K562 (cell line): Measurements from ENCODE around the gene KLHL8. TPM values are rescaled to one million over a fixed set of nuclear protein-coding genes. Genes with fewer than 3 reads are reported as not detected.

Experiments
- CEBPB ChIP-seq: fragments of 450-650 bp; IDR thresholded peaks from 2 replicates; pipeline ENCODE4 v1.6.1; 2016; ENCODE audit warnings: missing genetic modification characterization, missing compliant biosample characterization
- CEBPG ChIP-seq, 3 experiments: fragments of 200-800 bp in 1 of 3; sonication (Bioruptor generic) in 1 of 3; sonication (generic) in 1 of 3; formaldehyde crosslinking in 1 of 3; IDR thresholded peaks in 2 of 3; conservative IDR thresholded peaks in 1 of 3; 2 replicates each; pipeline versions ENCODE4 v1.6.1 to v1.8.0; 2016 to 2022; ENCODE audit warnings: missing compliant biosample characterization in 2 of 3, missing genetic modification characterization in 2 of 3, mild to moderate bottlenecking in 1 of 3, missing genetic modification reagents in 1 of 3
- CHCHD3 ChIP-seq: fragments of 250-450 bp; sonication (Bioruptor Pico); IDR thresholded peaks from 2 replicates; pipeline ENCODE4 v2.1.2; 2022; ENCODE audit warnings: mild to moderate bottlenecking
- EP400 ChIP-seq: fragments of 450-650 bp; IDR thresholded peaks from 2 replicates; pipeline ENCODE4 v1.6.1; 2017; ENCODE audit warnings: antibody characterized with exemption, mild to moderate bottlenecking, moderate library complexity
- ESRRA ChIP-seq: fragments of 450-650 bp; IDR thresholded peaks from 2 replicates; pipeline ENCODE4 v1.6.1; 2014; ENCODE audit warnings: low read depth, mild to moderate bottlenecking, moderate library complexity, borderline replicate concordance
- ETV6 ChIP-seq, 3 experiments: fragments of 150-350 bp in 1 of 3; sonication (generic) in 1 of 3; formaldehyde crosslinking in 1 of 3; IDR thresholded peaks; 2 replicates each; pipeline versions ENCODE4 v1.6.1 to v1.8.0; 2014 to 2022; ENCODE audit warnings: borderline replicate concordance in 2 of 3, low read depth in 2 of 3, antibody characterized with exemption in 1 of 3, low read length in 1 of 3, mild to moderate bottlenecking in 1 of 3, missing genetic modification reagents in 1 of 3
- HCFC1 ChIP-seq: IDR thresholded peaks from 2 replicates; pipeline ENCODE4 v1.6.1; 2012; ENCODE audit warnings: low read depth, low read length, improper control_type of control experiment
- KDM4B ChIP-seq, 2 experiments: fragments of 450-650 bp in 1 of 2; sonication (generic) in 1 of 2; IDR thresholded peaks; 2 replicates each; pipeline ENCODE4 v1.6.1; 2016 to 2017; ENCODE audit warnings: borderline replicate concordance in 2 of 2, antibody characterized with exemption in 1 of 2, low read depth in 1 of 2, mild to moderate bottlenecking in 1 of 2
- NFATC3 ChIP-seq: fragments of 450-650 bp; IDR thresholded peaks from 2 replicates; pipeline ENCODE4 v1.6.1; 2017; ENCODE audit warnings: mild to moderate bottlenecking
- REST ChIP-seq, 2 experiments: fragments of 450-650 bp; formaldehyde crosslinking in 1 of 2; IDR thresholded peaks; 2 replicates each; pipeline versions ENCODE4 v1.4.0 to v1.6.1; 2014 to 2020; ENCODE audit warnings: mild to moderate bottlenecking in 2 of 2, borderline replicate concordance in 1 of 2, low read depth in 1 of 2
- SETDB1 ChIP-seq: IDR thresholded peaks from one replicate; pipeline ENCODE4 v1.6.1; 2012; ENCODE audit warnings: low read length, control low read depth, inconsistent platforms
- SUPT5H ChIP-seq: fragments of 450-650 bp; IDR thresholded peaks from 2 replicates; pipeline ENCODE4 v1.6.1; 2016
- TCF7 ChIP-seq: sonication (generic); IDR thresholded peaks from 2 replicates; pipeline ENCODE4 v1.6.1; 2016; ENCODE audit warnings: antibody characterized with exemption, borderline replicate concordance
- WHSC1 ChIP-seq: IDR thresholded peaks from one replicate; pipeline ENCODE4 v1.6.1; 2012; ENCODE audit warnings: low read length, control low read depth, inconsistent platforms
- ZNF174 ChIP-seq: fragments of 250-450 bp; sonication (Bioruptor Pico); IDR thresholded peaks from 2 replicates; pipeline ENCODE4 v1.4.0; 2020; ENCODE audit warnings: mild to moderate bottlenecking
- ZNF766 ChIP-seq: fragments of 200-800 bp; sonication (Bioruptor generic); conservative IDR thresholded peaks from 2 replicates; pipeline ENCODE4 v1.6.1; 2016; ENCODE audit warnings: missing genetic modification characterization, missing compliant biosample characterization
- polyA plus RNA-seq, 8 experiments: library from polyadenylated mRNA; depleted of rRNA in 4 of 8; stranded (reverse) in 5 of 8; unstranded in 3 of 8; fragments of >200 nt; fragmentation: Nextera tagmentation in 2 of 8; fragmentation: Illumina TruSeq in 1 of 8; extraction: Ambion mirVana in 2 of 8; extraction: Trizol in 1 of 8; gene quantifications; 2 replicates each; pipeline versions ENCODE4 v1.2.1 to v1.2.3, GENCODE V29; 2011 to 2014; ENCODE audit warnings: inconsistent platforms in 1 of 8, missing spikeins in 1 of 8
- total RNA-seq, 7 experiments: library from RNA; depleted of rRNA in 6 of 7; stranded (reverse); fragments of >200 nt in 6 of 7; fragmentation: Illumina TruSeq in 2 of 7; extraction: Trizol in 2 of 7; gene quantifications; 2 replicates each; pipeline versions ENCODE4 v1.2.1 to v1.2.3, GENCODE V29; 2011 to 2021; ENCODE audit warnings: low replicate concordance in 1 of 7
- TF ChIP-seq, protein P1 (sequence below), 2 experiments: fragments of 150-350 bp in 1 of 2; IDR thresholded peaks; 2 replicates each; pipeline ENCODE4 v1.6.1; 2012 to 2016; ENCODE audit warnings: low read depth in 2 of 2, low read length in 2 of 2, mild to moderate bottlenecking in 1 of 2, moderate library complexity in 1 of 2

KLHL8 gene
- total and polyA plus RNA-seq, 9 of the 15 experiments (the other 6 are each of a cell fraction or from before 2014, with no cell fraction given): 8.7 to 25.3 (median 15.7) TPM

GRCh38 chr4:87232216-87232615 lies 11.8 kb upstream of the KLHL8 start (continued):
- TF ChIP-seq EP400: peak; percentile 52
- no peak for TF ChIP-seq ZNF174 (CRISPR knock-in tag)
- 0 out of 2 replicates have a peak, but pooled peaks have one; percentile 40 for TF ChIP-seq ZNF766 (CRISPR knock-in tag)
- TF ChIP-seq NFATC3: no peak
- TF ChIP-seq WHSC1: no peak
- no peak for TF ChIP-seq SETDB1
- TF ChIP-seq ETV6 (IDR thresholded peaks at IDR 0.05; ENCODE audit: borderline replicate concordance in 1 of 2, low read depth in 2 of 2, low read length in 1 of 2): no peak
- TF ChIP-seq ETV6 (CRISPR knock-in tag; IDR thresholded peaks at IDR 0.05; ENCODE audit: borderline replicate concordance): no peak
- TF ChIP-seq, protein P1, sequence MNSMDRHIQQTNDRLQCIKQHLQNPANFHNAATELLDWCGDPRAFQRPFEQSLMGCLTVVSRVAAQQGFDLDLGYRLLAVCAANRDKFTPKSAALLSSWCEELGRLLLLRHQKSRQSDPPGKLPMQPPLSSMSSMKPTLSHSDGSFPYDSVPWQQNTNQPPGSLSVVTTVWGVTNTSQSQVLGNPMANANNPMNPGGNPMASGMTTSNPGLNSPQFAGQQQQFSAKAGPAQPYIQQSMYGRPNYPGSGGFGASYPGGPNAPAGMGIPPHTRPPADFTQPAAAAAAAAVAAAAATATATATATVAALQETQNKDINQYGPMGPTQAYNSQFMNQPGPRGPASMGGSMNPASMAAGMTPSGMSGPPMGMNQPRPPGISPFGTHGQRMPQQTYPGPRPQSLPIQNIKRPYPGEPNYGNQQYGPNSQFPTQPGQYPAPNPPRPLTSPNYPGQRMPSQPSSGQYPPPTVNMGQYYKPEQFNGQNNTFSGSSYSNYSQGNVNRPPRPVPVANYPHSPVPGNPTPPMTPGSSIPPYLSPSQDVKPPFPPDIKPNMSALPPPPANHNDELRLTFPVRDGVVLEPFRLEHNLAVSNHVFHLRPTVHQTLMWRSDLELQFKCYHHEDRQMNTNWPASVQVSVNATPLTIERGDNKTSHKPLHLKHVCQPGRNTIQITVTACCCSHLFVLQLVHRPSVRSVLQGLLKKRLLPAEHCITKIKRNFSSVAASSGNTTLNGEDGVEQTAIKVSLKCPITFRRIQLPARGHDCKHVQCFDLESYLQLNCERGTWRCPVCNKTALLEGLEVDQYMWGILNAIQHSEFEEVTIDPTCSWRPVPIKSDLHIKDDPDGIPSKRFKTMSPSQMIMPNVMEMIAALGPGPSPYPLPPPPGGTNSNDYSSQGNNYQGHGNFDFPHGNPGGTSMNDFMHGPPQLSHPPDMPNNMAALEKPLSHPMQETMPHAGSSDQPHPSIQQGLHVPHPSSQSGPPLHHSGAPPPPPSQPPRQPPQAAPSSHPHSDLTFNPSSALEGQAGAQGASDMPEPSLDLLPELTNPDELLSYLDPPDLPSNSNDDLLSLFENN (IDR thresholded peaks at IDR 0.05; ENCODE audit: low read depth in 2 of 2, low read length in 2 of 2): no peak
- peak; percentile 37; the same call in 1 of the 2 replicates for TF ChIP-seq ESRRA
- no peak for TF ChIP-seq CHCHD3 (CRISPR knock-in tag)
- no peak for TF ChIP-seq KDM4B (IDR thresholded peaks at IDR 0.05; ENCODE audit: borderline replicate concordance in 2 of 2, low read depth in 1 of 2)
- no peak for TF ChIP-seq TCF7
- no peak for TF ChIP-seq HCFC1
- TF ChIP-seq SUPT5H: no peak
- TF ChIP-seq CEBPB (tag): peak; percentile 78
- TF ChIP-seq CEBPG (CRISPR knock-in tag; IDR thresholded peaks at IDR 0.05): no peak
- peak; percentile 80 to 96 for TF ChIP-seq CEBPG (tag; conservative IDR thresholded peaks at IDR 0.05 in 1 of 2, IDR thresholded peaks at IDR 0.05 in 1 of 2)
- TF ChIP-seq REST (IDR thresholded peaks at IDR 0.05; ENCODE audit: borderline replicate concordance): no peak
- TF ChIP-seq REST (CRISPR knock-in tag; IDR thresholded peaks at IDR 0.05; ENCODE audit: low read depth): no peak
